Measurements from ENCODE around the gene FBXW11. TPM values are rescaled to one million over a fixed set of nuclear protein-coding genes. Genes with fewer than 3 reads are reported as not detected.

The FBXW11 gene
- total RNA-seq, 1 donor from 2014 or later = 52.7 TPM

DNA sequence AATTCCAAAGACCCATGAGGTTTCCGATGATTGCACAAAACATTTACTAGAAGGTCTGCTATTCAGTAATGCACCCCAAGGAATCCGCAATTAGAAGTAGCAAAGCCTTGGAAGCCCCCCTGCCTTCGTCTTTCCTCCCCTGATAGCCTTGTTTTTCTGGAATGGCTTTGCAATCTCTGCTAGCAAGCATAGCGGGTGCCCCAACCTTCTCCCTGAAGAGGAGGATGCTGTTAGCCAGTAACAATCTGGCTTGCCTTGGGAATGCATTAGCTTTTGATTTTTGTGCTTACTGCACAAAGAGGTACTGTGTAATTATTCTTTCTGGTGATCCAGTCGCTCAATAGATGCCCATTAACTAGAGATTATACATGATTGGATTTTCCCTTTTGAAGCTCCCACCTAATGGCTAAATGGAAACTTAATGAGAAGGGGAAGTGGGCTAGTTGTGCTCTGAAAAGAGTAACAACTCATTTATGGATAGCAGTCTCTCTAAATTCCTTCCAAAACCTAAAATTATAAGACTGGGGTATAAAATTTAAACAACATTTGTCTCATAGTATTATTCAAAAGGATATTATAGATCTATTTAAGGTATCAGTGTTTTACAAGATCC, 91.6 kb downstream of the FBXW11 start:
- Mint-ChIP-seq H3K27ac (no peak overlapping the region), H3K9me3 (no peaks in the 10 kb centered on the region), H3K4me1 (peaks cover 80% of the 10 kb centered on the region), H3K27me3 (no peaks in the 10 kb centered on the region), H3K36me3 (ENCODE audit: low read depth) (peaks cover 15% of the 10 kb centered on the region), H3K4me3 (no peak overlapping the region)
- ATAC-seq (ENCODE audit: low read depth) (no peak), DNase-seq (no peak)
- intact Hi-C loops (cut with micrococcal nuclease) = loop anchor here (5.0 kb wide), 1 partner anchor 782 kb away; no protein-coding TSS in a partner anchor
- CTCF ChIA-PET = interaction anchor here (3.9 kb wide), 1 partner anchor 126 kb away, joined by 18 read pairs; no protein-coding TSS in a partner anchor
- POLR2A ChIA-PET = interaction anchor here (0.6 kb wide), 1 partner anchor 846 kb away, joined by 3 read pairs; no protein-coding TSS in a partner anchor
- TF ChIP-seq, protein P1, sequence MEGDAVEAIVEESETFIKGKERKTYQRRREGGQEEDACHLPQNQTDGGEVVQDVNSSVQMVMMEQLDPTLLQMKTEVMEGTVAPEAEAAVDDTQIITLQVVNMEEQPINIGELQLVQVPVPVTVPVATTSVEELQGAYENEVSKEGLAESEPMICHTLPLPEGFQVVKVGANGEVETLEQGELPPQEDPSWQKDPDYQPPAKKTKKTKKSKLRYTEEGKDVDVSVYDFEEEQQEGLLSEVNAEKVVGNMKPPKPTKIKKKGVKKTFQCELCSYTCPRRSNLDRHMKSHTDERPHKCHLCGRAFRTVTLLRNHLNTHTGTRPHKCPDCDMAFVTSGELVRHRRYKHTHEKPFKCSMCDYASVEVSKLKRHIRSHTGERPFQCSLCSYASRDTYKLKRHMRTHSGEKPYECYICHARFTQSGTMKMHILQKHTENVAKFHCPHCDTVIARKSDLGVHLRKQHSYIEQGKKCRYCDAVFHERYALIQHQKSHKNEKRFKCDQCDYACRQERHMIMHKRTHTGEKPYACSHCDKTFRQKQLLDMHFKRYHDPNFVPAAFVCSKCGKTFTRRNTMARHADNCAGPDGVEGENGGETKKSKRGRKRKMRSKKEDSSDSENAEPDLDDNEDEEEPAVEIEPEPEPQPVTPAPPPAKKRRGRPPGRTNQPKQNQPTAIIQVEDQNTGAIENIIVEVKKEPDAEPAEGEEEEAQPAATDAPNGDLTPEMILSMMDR (IDR thresholded peaks at IDR 0.05) = no peak

DNA sequence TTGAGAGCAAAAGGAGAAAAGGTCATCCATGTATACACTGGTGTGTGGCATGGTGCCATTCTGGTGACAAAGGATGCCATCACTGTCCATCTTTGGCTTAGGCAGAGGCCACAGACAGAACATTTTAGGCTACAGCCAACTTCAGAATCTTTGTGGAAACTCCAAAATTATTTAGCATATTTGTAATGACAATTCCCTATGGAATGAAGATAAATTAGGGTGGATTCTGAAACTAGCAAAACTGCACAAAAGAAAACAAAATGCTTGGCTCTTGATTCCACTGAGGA, 92.5 kb downstream of the FBXW11 start:
- no peaks in the 10 kb centered on the region for H3K27me3 Mint-ChIP-seq
- intact Hi-C loops (cut with micrococcal nuclease) = loop anchor here (5.0 kb wide), 1 partner anchor 783 kb away; no protein-coding TSS in a partner anchor
- TF ChIP-seq, protein P1 (IDR thresholded peaks at IDR 0.05) = no peak
- peaks cover 21% of the 10 kb centered on the region for H3K36me3 Mint-ChIP-seq (ENCODE audit: low read depth)
- ATAC-seq (ENCODE audit: low read depth) = no peak
- H3K9me3 Mint-ChIP-seq = no peaks in the 10 kb centered on the region
- ChIA-PET CTCF (interaction anchor here (3.8 to 6.0 kb wide), 2 partner anchors 93 to 127 kb away, joined by 61 to 116 read pairs; partner anchors contain the start of gene FBXW11), POLR2A (interaction anchor here (0.6 to 3.5 kb wide), 2 partner anchors 93 to 126 kb away, joined by 4 to 25 read pairs; partner anchors contain the start of gene FBXW11)
- H3K4me3 Mint-ChIP-seq = no peak overlapping the region
- peaks cover 71% of the 10 kb centered on the region for H3K4me1 Mint-ChIP-seq
- DNase-seq = no peak
- peak overlapping the region; percentile 36 for H3K27ac Mint-ChIP-seq

DNA sequence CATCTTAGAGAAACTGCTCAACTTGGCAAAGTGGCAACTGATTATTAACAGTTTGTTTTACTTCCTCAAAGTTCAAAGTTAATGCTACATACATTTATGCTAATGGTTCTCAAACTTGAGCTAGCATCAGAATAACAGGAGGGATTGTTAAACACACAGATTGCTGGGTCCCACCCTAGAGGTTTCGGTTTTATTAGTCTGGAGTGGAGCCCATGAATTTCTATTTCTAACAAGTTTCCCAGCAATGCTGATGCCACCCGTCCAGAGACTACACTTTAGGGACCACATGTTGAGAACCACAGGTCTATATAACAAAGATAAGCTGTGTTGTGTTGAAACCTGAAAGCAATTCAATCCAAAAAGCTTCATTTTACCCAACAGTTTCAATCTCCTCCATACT, 95.3 kb downstream of the FBXW11 start:
- H3K9me3 Mint-ChIP-seq = no peaks in the 10 kb centered on the region
- H3K36me3 Mint-ChIP-seq (ENCODE audit: low read depth) = peaks cover 30% of the 10 kb centered on the region
- ChIA-PET POLR2A (interaction anchor here (1.1 to 3.5 kb wide), 2 partner anchors 96 to 148 kb away, joined by 4 to 25 read pairs; partner anchors contain the start of gene FBXW11), CTCF (interaction anchor here (0.9 to 6.0 kb wide), 22 partner anchors 8 to 382 kb away, joined by 3 to 116 read pairs (median 8); partner anchors contain the start of gene FBXW11)
- peaks cover 64% of the 10 kb centered on the region for H3K4me1 Mint-ChIP-seq
- no peak overlapping the region for H3K4me3 Mint-ChIP-seq
- intact Hi-C loops (cut with micrococcal nuclease) = loop anchor here (5.0 kb wide), 1 partner anchor 786 kb away; no protein-coding TSS in a partner anchor
- ATAC-seq (ENCODE audit: low read depth) = no peak
- H3K27me3 Mint-ChIP-seq = no peaks in the 10 kb centered on the region
- H3K27ac Mint-ChIP-seq = no peak overlapping the region
- TF ChIP-seq, protein P1 (IDR thresholded peaks at IDR 0.05) = no peak
- DNase-seq = no peak

DNA sequence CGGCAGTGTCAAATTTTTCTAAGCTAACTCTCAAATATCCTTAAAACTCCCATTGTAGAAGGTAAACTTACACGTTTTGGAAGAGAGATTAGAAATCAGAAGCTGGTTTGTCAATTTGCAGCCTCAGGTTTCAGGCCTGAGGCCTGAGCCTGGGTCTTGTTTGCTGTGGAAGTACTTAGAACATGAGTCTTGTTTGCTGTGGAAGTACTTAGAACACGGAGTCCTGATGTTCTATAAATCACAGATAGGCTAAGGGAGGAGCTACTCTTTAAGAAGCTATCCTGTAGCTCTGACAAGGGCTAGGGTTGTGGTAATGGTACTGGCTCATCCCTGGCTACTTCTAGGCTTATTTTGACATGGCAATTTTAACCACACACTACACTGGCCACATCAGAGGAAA, 97.8 kb downstream of the FBXW11 start:
- TF ChIP-seq, protein P1 (IDR thresholded peaks at IDR 0.05) = no peak
- no peak for ATAC-seq (ENCODE audit: low read depth)
- ChIA-PET POLR2A (no interaction called here), CTCF (interaction anchor here (0.7 to 6.0 kb wide), 14 partner anchors 9 to 521 kb away, joined by 3 to 116 read pairs (median 4); partner anchors contain the start of genes FBXW11 and NPM1)
- intact Hi-C loops (cut with micrococcal nuclease) = loop anchor here (5.0 kb wide), 1 partner anchor 701 kb away; no protein-coding TSS in a partner anchor
- Mint-ChIP-seq H3K36me3 (ENCODE audit: low read depth) (peaks cover 41% of the 10 kb centered on the region), H3K4me3 (no peak overlapping the region), H3K27me3 (no peaks in the 10 kb centered on the region), H3K9me3 (no peaks in the 10 kb centered on the region), H3K4me1 (peaks cover 57% of the 10 kb centered on the region), H3K27ac (peak overlapping the region; percentile 46)
- DNase-seq = no peak

DNA sequence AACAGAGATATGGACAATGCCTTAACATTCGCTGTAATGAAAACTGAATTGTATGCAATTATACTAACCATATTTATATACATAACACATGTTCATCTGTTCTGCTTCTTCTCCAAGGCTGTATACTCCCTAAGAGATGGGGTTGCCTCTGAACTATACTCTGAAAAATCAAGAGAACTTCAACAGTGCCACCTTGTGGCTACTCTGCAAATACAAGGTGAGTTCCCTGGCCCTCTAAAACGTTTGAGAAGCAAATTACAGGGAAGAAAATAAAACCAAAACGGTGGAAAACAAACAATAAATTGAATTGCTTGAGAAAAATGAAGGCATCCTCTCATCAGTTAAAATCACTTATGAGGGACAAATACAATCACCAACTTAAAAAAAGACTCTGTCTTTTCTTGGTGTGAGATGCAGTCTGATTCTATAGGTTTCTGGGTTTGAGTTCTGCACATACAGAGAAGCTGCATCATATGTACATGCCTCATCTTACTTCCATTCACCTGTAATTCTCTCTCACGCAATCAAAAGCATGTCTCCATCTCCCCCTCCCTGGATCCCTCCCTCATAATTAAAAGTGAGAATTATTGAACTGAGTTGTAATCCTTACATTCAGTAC, 98.6 kb downstream of the FBXW11 start:
- intact Hi-C loops (cut with micrococcal nuclease) = loop anchor here (1.0 to 5.0 kb wide), 4 partner anchors 424 to 701 kb away; partner anchors contain the start of gene FGF18
- DNase-seq (no peak), ATAC-seq (ENCODE audit: low read depth) (peak; percentile 73)
- TF ChIP-seq, protein P1 (IDR thresholded peaks at IDR 0.05) = no peak
- Mint-ChIP-seq H3K27me3 (no peaks in the 10 kb centered on the region), H3K4me1 (peaks cover 49% of the 10 kb centered on the region), H3K27ac (peak overlapping the region; percentile 15), H3K4me3 (no peak overlapping the region), H3K9me3 (no peaks in the 10 kb centered on the region), H3K36me3 (ENCODE audit: low read depth) (peaks cover 45% of the 10 kb centered on the region)
- CTCF ChIA-PET = interaction anchor here (0.7 to 2.3 kb wide), 10 partner anchors 8 to 520 kb away, joined by 3 to 9 read pairs (median 4); partner anchors contain the start of genes FBXW11 and NPM1
- POLR2A ChIA-PET = interaction anchor here (2.2 kb wide), 1 partner anchor 99 kb away, joined by 8 read pairs; the partner anchor contains the start of gene FBXW11
